GM13977 (cell line): Measurements from ENCODE around the gene RDH14.

Source experiments
- DNase-seq: peaks from one replicate; pipeline ENCODE4 v3.0.0; 2012; ENCODE audit warnings: low spot score
- CTCF ChIP-seq: IDR thresholded peaks from 2 replicates; pipeline ENCODE4 v1.5.1; 2012; ENCODE audit warnings: mild to moderate bottlenecking, control low read depth; ENCODE audit not compliant: insufficient read depth; ENCODE audit errors: extremely low read depth, missing control alignments
- in situ Hi-C: fragments of 300-500 bp; cut with MboI; formaldehyde crosslinking; loops from one replicate; pipeline ENCODE4 v1.12.0; 2022; ENCODE audit warnings: low sequenced_read_pairs, low pct_unique_long_range_greater_than_20kb, mixed read lengths, inconsistent platforms; ENCODE audit not compliant: unreplicated experiment

The RDH14 gene

GRCh38 chr2:18522484-18523146 is 37.8 kb downstream of the RDH14 start:
- in situ Hi-C loops, result loop anchor here (25.0 kb wide), 2 partner anchors 840 to 1340 kb away; partner anchors contain the start of gene OSR1
- TF ChIP-seq CTCF, result no peak
- no peak for DNase-seq

- in situ Hi-C loops, result loop anchor here (25.0 kb wide), 2 partner anchors 842 to 1342 kb away; partner anchors contain the start of gene OSR1
- TF ChIP-seq CTCF, result peak; percentile 84
- DNase-seq, result peak; percentile 55
Observed at GRCh38 chr2:18520451-18521425, 39.7 kb downstream of the RDH14 start.

- in situ Hi-C loops, result loop anchor here (25.0 kb wide), 2 partner anchors 842 to 1342 kb away; partner anchors contain the start of gene OSR1
- TF ChIP-seq CTCF, result no peak
- DNase-seq, result no peak
Observed at GRCh38 chr2:18519914-18520450, 40.5 kb downstream of the RDH14 start.

GRCh38 chr2:18518116-18519111 is 42.0 kb downstream of the RDH14 start:
- in situ Hi-C loops, result loop anchor here (25.0 kb wide), 2 partner anchors 844 to 1344 kb away; partner anchors contain the start of gene OSR1
- no peak for TF ChIP-seq CTCF
- DNase-seq, result no peak

- no peak for TF ChIP-seq CTCF
- DNase-seq, result no peak
- in situ Hi-C loops, result loop anchor here (25.0 kb wide), 2 partner anchors 845 to 1345 kb away; partner anchors contain the start of gene OSR1
Observed at GRCh38 chr2:18517386-18517785, 43.1 kb downstream of the RDH14 start.

GRCh38 chr2:18516112-18516511 is 44.3 kb downstream of the RDH14 start:
- no peak for TF ChIP-seq CTCF
- no peak for DNase-seq
- in situ Hi-C loops, result loop anchor here (25.0 kb wide), 2 partner anchors 846 to 1346 kb away; partner anchors contain the start of gene OSR1
